GM19193 (cell line): ENCODE data around the gene FEZ2.

ENCODE experiments used
- POLR2A ChIP-seq: IDR thresholded peaks from 4 replicates; pipeline ENCODE4 v1.6.1; 2011; ENCODE audit not compliant: insufficient read depth, insufficient read length; ENCODE audit errors: extremely low read depth

Gene FEZ2

DNA sequence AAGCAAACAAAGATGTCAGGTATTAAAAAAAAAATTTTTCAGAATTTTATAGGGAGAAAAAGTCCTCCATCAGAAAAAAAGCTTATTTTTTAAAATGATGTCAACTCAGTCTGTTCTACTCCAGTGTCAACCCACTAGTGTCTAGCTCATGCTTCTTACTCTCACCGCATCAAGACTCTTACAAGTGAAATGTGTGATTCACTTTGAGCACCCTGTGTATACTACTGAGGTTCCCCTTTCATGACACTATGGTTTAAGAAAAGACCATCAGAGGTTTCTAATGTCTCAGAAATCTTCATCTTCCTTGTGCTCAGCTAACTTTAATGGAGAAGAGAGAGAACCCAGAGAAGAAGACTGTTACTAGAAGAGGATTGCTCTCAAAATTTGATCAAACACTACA, 43.4 kb downstream of the FEZ2 start:
- no peak for TF ChIP-seq POLR2A

DNA sequence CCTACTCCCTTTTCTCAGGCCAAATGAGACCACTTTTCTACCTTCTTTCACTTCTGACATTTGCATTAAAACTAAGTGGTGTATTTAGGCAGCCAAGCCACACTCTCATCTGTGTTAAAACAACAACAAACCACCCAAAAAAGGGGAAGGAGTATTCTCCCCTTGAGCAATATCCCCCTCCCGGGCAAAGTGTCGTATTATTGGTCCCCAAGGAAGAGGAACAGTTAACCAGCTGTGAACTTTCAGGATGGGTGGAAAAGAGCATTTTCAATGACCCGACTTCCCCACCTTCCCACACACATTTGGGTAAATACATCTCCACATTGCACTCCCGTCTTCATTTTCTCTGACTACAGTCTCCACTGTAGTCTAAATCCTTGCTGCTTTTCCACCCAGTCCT, 44.3 kb downstream of the FEZ2 start:
- TF ChIP-seq POLR2A, result no peak

DNA sequence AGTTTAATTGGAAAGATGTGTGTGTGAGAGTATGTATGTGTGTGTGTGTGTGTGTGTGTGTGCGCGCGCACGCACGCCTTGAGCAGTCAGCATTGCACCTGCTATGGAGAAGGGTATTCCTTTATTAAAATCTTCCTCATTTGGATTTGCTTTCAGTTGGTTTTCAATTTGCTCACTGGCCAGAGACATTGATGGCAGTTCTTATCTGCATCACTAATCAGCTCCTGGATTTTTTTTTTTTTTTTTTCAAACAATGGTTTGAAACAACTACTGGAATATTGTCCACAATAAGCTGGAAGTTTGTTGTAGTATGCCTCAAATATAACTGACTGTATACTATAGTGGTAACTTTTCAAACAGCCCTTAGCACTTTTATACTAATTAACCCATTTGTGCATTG, 48.0 kb downstream of the FEZ2 start:
- TF ChIP-seq POLR2A, result no peak

DNA sequence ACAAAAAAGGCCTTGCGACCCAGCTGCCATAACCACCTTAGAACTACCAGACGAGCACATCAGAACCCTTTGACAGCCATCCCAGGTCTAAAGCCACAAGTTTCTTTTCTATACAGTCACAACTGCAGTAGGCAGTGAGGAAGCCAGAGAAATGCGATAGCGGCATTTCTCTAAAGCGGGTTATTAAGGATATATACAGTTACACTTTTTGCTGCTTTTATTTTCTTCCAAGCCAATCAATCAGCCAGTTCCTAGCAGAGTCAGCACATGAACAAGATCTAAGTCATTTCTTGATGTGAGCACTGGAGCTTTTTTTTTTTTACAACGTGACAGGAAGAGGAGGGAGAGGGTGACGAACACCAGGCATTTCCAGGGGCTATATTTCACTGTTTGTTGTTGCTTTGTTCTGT, 48.8 kb downstream of the FEZ2 start:
- no peak for TF ChIP-seq POLR2A

DNA sequence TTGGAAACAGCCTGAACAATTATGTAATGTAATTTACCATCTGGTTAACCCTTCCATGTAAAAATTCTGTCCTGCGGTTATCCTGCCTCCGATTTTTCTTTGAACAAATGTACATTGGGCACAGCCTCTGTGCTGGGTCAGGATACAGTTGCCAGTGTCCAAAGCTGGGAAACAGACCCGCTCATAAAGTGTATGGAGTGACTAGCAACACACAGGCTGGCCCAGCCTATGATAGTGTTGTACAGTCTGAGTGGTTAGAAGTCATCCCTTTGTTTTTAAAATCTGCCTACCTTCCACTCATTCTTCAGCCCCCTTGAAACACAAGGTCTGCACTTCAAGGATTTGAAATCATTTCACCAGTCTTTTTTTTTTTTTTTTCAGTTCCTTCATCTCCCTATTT, 50.1 kb downstream of the FEZ2 start:
- TF ChIP-seq POLR2A, result no peak

DNA sequence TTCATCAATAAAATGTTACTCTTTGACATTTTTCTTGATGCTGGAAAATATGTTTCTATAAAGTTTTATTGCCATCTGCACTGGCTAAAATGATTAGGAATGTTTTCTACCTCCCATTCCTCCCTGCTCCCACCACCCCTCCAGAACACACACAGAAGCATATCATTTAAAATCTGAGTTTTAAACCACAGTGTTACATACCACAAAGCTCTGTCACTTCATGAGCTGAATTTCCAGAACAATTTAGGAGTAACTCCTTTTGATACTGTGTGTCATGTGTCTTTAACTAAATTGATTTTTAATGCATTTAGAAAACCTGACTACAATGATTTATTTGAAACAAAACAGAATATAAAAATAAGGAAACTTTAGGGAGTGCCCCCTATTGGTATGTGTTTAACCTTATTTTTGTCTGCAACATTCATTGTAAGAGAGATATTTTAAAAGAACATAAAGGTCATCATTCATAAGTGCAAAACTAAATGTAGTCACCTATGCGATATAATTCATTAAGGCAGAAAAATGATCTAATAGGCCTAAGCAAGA, 52.0 kb downstream of the FEZ2 start:
- TF ChIP-seq POLR2A, result no peak

DNA sequence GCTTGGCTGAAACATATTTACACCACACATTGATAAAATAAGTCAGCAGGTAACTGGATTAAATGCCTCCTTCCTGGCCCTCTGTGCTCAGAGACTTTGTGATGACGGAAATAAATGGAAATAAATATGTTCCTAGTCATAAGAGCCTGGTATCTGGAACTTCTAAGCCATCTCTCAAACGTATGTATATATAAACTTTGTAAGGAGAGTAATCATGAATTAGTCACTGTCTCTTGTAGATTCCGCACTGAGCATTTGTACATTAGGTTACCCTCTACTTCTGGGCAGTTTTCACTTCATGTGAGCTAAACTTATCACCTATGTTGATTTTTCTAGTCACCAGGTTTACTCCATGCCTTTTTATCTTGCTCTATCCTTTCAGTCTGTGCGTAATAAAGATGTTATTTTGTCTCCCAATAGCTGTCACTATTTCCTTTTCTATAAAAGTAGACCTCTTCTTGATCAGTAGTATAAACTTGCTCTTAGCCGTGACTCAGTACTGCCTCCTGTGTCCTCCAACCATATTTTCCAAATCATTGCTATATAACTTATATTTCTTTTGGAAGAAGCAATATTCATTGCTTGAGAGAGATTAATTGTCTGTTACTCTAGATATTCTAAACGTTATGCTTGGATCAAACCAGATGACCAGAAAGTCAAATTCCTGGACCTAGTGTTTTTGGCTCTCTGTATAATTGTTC, 53.2 kb downstream of the FEZ2 start:
- TF ChIP-seq POLR2A, result no peak

DNA sequence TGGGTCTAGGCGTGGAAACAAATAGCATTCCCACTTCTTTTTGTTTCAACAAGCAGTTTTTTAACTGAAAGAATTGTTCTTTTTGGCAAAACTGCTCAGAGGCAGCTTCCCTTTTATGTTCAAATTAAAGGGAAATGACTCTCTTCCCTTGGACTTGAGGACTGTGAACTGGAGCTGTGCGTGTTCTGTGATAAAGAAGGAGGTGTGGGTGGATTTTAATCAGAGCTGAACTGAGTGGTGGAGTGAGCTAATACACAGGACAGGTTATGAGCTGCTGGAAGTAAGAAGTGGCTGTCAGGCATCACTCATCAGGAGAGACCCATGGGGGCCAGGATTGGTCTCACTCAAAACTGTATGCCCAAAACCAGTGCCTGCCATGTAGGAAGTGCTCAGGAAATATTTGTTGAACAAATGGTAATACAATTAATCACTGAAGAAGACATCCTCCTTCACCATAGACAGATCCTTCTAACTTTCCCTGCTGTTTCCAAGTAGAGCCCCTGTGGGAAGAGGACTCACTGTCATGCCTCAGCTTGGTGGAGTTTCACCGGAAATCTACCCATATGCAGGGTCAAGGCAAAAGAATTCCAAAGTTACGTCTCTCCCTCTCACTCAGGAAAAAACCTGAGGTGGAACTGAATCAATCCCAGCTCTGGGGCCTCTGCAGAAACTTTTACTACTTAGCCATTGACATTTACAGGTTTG, 55.9 kb downstream of the FEZ2 start:
- TF ChIP-seq POLR2A, result no peak

DNA sequence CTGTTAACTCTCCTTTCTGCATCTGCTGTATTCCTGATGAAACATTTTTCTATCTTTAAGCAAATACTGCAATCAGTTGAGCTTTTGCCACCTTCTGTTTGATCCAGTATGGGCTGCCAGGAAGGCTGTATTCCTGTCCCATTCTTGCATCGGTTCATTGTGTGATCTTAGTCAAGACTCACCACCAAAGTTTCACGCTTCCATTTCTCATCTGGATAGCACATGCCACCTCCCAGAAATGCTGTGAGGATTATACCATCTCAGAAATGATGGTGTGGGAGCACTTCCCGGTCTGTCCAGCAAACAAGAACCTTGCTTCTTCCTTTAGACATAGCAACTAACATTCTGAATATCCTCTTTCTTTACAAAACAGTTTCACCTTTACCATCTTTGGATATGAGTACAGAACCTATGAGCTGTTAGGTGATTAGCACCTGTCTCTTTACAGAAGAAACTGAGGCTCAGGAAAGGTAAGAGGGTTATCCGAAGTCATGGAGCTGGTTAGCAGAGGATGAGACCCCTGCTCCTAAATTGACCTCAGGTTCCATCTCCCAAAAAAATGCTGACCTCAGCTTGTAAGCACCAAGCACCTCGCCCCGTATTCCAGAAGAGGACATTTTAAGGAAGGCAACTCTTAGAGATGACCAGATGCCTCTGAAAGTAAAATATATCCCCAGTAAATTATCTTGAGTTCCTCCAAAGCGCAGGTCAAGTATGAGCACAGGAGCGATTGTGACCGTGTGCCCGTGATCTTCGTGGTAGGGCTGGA, 56.8 kb downstream of the FEZ2 start:
- TF ChIP-seq POLR2A, result no peak

DNA sequence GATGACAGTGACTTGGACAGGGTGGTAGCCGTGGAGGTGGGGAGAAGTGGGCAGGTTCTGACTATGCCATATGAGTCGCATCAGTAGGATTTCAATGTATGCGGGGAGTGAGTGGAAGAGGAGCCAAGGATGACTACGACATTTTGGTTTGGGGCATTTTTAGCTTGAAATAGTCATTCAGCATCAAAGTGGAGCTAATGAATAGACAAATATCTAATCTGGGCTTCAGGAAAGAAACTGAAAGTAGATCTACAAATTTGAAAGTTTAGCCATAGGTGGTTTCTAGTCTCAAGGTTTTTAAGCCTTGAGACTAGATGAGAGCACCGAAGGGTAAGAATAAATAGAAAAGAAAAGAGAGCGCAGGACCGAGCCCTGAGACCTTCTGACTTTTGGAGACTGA, 58.3 kb downstream of the FEZ2 start:
- no peak for TF ChIP-seq POLR2A

DNA sequence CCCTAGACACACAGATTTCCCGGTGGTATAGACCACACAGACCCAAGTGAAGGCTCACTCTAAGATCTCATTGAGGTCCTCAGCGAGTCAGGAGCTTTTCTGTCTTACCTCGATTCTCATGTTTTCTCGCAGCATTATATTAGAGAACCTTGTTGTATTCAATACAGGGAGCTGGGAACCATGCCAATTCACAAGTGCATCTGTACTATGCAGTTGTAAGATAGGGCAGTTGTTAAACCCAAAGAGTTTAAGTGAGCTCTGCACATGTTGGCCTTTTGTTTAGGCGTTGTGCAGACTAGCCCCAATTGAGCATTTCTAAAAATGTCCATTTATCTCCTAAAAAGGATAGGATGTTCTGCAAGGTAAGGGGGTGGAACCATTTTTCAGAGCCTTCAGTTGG, 59.6 kb downstream of the FEZ2 start:
- no peak for TF ChIP-seq POLR2A

DNA sequence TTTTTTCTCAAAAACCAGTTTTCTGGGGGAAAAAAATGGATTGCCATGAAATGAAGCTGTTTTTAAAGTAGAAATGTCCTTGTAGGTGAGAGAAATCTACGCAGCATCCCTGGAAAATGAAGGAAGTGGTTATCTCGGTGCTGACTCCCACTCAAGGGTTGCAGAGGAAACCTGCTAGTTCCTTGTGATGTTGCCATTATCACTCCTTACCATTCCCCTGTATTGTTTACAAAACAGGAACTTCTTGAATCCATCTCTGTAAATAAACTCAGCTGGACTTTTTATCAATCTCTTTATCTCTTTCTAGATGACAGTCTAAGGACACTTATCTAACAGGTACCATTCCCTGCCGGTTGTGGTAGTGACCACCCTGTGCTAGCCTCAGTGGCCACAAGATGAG, 61.2 kb downstream of the FEZ2 start:
- no peak for TF ChIP-seq POLR2A

DNA sequence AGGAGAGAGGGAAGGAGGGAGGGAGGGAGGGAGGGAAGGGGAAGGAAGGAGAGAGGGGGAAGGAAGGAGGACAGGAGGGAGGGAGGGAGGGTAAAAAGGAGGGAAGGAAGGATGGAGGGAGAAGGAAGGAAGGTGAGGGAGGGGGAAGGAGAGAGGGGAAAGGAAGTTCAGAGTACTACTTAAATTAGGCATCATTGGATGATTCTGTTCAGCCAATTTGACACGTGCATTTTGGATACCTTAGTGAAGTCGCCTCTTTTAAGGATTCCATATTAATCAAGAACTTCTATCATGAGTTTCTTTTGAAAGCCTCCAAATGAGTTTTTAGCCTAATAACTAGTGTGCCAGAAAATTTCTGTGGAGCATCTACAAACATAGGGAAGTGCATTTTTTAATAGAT, 62.9 kb downstream of the FEZ2 start:
- TF ChIP-seq POLR2A, result no peak

DNA sequence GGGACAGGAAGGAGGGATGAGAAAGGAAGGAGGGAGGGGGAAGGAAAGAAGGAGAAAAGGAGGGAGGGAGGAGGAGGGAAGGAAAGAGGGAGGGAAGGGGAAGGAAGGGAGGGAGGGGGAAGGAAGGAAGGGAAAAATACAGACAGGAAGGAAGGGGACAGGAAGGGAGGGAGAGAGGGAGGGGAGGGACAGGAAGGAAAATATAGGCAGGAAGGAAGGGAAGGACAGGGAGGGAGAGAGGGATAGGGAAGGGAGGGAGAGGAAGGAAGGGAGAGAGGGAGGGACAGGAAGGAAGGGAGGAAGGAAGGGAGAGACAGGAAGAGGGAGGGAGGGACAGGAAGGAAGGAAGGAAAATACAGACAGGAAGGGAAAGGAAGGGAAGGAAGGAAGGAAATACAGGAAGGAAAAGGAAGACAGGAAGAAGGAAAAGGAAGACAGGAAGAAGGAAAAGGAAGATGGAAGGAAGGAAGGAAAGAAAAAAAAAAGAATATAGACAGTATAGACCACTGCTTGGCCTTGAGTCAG, 63.6 kb downstream of the FEZ2 start:
- no peak for TF ChIP-seq POLR2A

DNA sequence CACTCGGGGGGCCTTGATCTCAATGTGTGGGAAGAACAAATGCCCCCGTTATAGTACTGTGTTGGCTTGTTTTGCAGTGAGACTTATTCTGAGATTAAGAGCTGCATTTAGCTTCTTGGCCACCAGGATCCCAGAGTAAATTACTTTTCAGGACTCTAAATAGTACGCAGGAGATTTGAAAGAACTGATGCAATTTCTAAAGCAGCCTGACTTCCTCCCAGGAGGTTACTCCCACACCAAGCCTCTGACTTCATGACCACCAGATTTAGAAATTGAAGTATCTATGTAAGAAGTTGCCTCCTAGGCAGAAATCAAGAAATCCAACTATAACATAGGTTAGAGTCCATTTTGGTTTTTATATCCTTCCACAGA, 67.0 kb downstream of the FEZ2 start:
- TF ChIP-seq POLR2A, result no peak
